ENCODE results near the gene KCNK5. TPM values are rescaled to one million over a fixed set of nuclear protein-coding genes. Genes with fewer than 3 reads are reported as not detected.

KCNK5 gene
- total and polyA plus RNA-seq, 12 donors = 0.06 to 1.1 (median 0.25) TPM; not detected in 1

DNA sequence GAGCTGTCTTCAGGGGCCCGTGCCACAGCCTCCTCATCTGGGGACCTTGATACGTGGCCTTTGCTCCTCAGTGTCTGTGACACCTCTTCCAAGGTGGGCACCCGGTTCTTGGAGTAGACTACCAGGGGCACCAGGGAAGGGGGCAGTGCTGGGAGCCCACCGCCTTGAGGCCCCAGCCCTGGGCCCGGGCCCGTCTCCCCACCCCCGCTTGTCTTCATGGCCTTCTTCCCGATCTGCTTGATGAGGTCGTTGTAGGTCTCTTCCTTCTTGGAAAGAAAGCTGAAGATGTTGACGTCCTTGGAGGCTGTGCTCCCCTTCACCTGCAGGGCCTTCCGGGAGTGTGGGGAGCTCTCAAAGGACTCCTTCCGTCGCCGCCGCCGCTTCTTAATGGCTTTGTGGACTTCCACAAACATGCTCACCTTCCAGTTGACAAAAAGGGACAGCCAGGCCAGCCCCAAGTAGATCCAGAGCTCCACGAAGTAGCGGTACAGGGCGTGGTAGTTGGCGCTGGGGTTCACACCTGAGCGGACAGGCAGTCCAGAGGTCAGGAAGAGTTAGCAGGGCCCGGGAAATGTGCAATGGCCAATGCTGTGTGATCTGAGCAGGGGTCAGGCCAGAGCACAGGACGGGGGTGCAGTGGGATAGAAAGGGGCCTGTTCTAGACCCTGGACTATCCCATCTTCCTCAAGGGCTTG lies 37.9 kb downstream of the KCNK5 start:
- Histone ChIP-seq H3K36me3 (no peaks in the 10 kb centered on the region), H3K27me3 (peaks cover 0 to 7% (median 0%) of the 10 kb centered on the region in 7 donors), H3K9me3 (no peaks in the 10 kb centered on the region), H3K4me3 (no peak overlapping the region), H3K4me1 (no peaks in the 10 kb centered on the region), H3K27ac (no peak overlapping the region)
- DNase-seq (no peak), ATAC-seq (no peak)
- TF ChIP-seq, protein P1, sequence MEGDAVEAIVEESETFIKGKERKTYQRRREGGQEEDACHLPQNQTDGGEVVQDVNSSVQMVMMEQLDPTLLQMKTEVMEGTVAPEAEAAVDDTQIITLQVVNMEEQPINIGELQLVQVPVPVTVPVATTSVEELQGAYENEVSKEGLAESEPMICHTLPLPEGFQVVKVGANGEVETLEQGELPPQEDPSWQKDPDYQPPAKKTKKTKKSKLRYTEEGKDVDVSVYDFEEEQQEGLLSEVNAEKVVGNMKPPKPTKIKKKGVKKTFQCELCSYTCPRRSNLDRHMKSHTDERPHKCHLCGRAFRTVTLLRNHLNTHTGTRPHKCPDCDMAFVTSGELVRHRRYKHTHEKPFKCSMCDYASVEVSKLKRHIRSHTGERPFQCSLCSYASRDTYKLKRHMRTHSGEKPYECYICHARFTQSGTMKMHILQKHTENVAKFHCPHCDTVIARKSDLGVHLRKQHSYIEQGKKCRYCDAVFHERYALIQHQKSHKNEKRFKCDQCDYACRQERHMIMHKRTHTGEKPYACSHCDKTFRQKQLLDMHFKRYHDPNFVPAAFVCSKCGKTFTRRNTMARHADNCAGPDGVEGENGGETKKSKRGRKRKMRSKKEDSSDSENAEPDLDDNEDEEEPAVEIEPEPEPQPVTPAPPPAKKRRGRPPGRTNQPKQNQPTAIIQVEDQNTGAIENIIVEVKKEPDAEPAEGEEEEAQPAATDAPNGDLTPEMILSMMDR (IDR thresholded peaks at IDR 0.05) = no peak
- 93 to 94% methylated on average over 23 of the region's 23 CpGs for WGBS, 2 donors
- intact Hi-C loops (cut with DNase I) = no loop called here

DNA sequence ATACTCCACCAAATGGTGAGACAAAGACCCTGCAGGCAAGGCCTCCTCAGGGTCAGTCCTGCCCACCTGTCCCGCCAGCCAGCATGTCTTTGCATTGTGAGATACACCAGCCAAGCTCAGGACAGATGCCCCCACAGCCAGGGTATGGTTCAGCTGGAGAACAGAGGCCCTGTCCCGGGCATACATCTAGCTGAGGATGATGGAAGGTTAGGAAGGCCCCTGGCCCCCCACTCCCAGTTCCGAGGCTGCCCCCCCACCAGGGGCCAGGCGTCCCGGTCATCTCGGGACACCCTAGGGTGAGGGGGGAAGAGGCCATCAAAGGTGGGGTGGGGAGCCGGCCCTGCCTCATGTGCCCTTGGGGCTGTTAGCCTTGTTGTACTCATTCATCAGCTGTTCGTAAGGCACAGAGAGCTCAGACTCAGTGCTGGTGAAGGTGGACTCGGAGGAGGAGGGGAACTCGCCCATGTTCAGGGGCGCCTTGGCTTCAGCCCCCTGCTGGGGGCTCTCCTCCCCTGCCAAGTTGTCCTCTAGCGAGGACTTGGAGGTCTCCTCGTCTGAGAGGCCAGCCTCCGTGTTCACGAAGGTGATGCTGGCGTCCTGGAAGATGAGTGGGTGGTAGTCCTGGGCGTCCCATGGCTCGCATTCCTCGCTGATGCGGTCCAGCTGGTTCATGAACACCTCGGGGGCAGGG lies 38.6 kb downstream of the KCNK5 start:
- Histone ChIP-seq H3K4me1 (no peaks in the 10 kb centered on the region), H3K27ac (no peak overlapping the region), H3K27me3 (peaks cover 0 to 7% (median 0%) of the 10 kb centered on the region in 7 donors), H3K4me3 (no peak overlapping the region), H3K9me3 (no peaks in the 10 kb centered on the region), H3K36me3 (no peaks in the 10 kb centered on the region)
- TF ChIP-seq, protein P1 (IDR thresholded peaks at IDR 0.05) = no peak
- intact Hi-C loops (cut with DNase I) = no loop called here
- ATAC-seq (no peak), DNase-seq (no peak)
- 88 to 89% methylated on average over 21 of the region's 21 CpGs for WGBS, 2 donors

DNA sequence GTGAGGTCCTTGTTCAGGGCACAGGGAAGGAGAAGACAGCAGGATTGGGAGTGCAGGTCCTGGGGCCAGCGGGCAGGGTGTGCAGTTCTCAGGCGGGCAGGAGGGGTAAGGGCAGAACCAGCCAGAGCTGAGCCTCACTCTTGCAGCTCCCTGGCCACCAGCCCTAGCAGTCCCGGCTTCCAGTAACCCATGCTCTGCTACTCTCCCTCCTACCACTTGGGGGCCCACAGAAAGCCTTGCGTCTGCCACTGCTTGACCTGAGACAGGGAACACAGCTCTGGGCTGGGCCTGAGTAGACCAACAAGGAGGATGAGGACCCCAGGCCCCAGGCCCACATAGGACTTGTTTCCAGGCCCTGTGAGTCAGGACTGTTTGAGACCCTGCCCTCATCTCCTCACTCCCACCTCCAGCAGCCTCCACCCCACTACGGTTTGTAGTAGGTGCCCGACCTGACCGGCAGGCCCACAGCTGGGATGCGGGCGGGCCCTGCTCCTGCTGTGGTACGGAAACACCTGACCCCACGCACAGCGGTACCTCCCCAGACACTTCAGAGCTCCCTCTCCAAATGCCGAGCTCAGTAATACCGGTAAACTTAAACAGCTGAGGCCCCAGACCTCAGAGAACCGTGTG lies 39.2 kb downstream of the KCNK5 start:
- H3K4me3 ChIP-seq = no peak overlapping the region
- H3K36me3 ChIP-seq = no peaks in the 10 kb centered on the region
- ATAC-seq (peak; percentile 38 to 71 (median 51)), DNase-seq (no peak)
- no peak overlapping the region for H3K27ac ChIP-seq
- intact Hi-C loops (cut with DNase I) = no loop called here
- TF ChIP-seq, protein P1 (IDR thresholded peaks at IDR 0.05) = peak; percentile 10 to 47 (median 40)
- 79 to 80% methylated on average over 15 of the region's 15 CpGs for WGBS, 2 donors
- H3K4me1 ChIP-seq = no peaks in the 10 kb centered on the region
- peaks cover 0 to 7% (median 0%) of the 10 kb centered on the region in 7 donors for H3K27me3 ChIP-seq
- no peaks in the 10 kb centered on the region for H3K9me3 ChIP-seq

DNA sequence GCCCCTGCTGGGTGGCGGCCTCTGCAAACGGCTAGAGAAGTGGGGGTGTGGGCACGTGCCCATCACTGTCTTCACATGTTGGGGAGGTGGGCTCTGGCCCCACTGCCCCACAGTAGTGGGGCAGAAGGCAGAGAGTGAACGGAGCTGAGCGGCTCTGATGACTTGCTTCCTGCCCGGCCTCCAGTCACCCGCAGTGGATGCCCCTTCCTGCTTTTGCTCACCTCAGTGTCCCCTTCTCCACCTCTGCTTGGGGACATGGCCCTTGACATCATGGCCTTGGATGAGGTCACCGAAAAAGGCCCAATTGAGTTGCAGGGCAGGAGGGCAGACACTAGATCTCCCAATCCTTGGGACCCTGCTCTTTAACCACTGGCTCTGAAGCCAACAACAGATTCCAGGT lies 40.1 kb downstream of the KCNK5 start:
- DNase-seq (no peak), ATAC-seq (no peak)
- no peak overlapping the region for H3K4me3 ChIP-seq
- H3K36me3 ChIP-seq = no peaks in the 10 kb centered on the region
- no peaks in the 10 kb centered on the region for H3K4me1 ChIP-seq
- TF ChIP-seq, protein P1 (IDR thresholded peaks at IDR 0.05) = no peak
- H3K27ac ChIP-seq = no peak overlapping the region
- H3K27me3 ChIP-seq = peaks cover 0 to 7% (median 0%) of the 10 kb centered on the region in 7 donors
- intact Hi-C loops (cut with DNase I) = no loop called here
- WGBS, 2 donors = 73 to 83% methylated on average over 8 of the region's 8 CpGs
- no peaks in the 10 kb centered on the region for H3K9me3 ChIP-seq

All from heart right ventricle (tissue), 16 donors.